Adrenal gland (tissue), 5 donors: ENCODE results near the gene GEMIN4.

Experiments used
- POLR2A ChIP-seq, 2 donors: fragments of 450-650 bp; IDR thresholded peaks; one replicate each; pipeline ENCODE4 v1.6.1; 2017; ENCODE audit warnings: antibody characterized with exemption in 2 of 2, mild to moderate bottlenecking in 2 of 2, moderate library complexity in 1 of 2
- TF ChIP-seq, protein P1 (sequence below), 6 experiments: fragments of 450-650 bp in 4 of 6; fragments of 200-600 bp in 2 of 6; sonication (generic) in 1 of 6; IDR thresholded peaks; 1 replicate in 5 of 6; 2 replicates in 1 of 6; pipeline versions ENCODE4 v1.5.1 to v1.8.0; 2016 to 2021; ENCODE audit warnings: antibody characterized with exemption in 6 of 6, mild to moderate bottlenecking in 2 of 6, moderate library complexity in 1 of 6
- donor health status: DM: no; HTN: no; CAD: no.

GRCh38 chr17:752002-752619 lies at the start of gene GEMIN4:
- TF ChIP-seq, protein P1, sequence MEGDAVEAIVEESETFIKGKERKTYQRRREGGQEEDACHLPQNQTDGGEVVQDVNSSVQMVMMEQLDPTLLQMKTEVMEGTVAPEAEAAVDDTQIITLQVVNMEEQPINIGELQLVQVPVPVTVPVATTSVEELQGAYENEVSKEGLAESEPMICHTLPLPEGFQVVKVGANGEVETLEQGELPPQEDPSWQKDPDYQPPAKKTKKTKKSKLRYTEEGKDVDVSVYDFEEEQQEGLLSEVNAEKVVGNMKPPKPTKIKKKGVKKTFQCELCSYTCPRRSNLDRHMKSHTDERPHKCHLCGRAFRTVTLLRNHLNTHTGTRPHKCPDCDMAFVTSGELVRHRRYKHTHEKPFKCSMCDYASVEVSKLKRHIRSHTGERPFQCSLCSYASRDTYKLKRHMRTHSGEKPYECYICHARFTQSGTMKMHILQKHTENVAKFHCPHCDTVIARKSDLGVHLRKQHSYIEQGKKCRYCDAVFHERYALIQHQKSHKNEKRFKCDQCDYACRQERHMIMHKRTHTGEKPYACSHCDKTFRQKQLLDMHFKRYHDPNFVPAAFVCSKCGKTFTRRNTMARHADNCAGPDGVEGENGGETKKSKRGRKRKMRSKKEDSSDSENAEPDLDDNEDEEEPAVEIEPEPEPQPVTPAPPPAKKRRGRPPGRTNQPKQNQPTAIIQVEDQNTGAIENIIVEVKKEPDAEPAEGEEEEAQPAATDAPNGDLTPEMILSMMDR (IDR thresholded peaks at IDR 0.05), result peak; percentile 63 to 95 (median 90)
- peak; percentile 2 to 61 for TF ChIP-seq POLR2A (IDR thresholded peaks at IDR 0.05)
